GM21786 (cell line): Measurements from ENCODE around the gene RNU5B-1.
"Not testable (repeated sequence)": the region's sequence is repeated elsewhere in the genome, so short reads cannot be mapped to it uniquely, and the experiment has no call there.

ENCODE experiments used
- ATAC-seq: cut with Tn5 transposase; IDR thresholded peaks from one replicate; pipeline ENCODE4 v1.9.1; 2021; ENCODE audit not compliant: unreplicated experiment

RNU5B-1 gene

GRCh38 chr15:65339920-65340319, 35.4 kb downstream of the RNU5B-1 start:
- no peak for ATAC-seq

- no peak for ATAC-seq
These were observed 38.0 kb downstream of the RNU5B-1 start for GRCh38 chr15:65342493-65342892.

GRCh38 chr15:65343374-65343981, 39.0 kb downstream of the RNU5B-1 start:
- no peak for ATAC-seq

DNA sequence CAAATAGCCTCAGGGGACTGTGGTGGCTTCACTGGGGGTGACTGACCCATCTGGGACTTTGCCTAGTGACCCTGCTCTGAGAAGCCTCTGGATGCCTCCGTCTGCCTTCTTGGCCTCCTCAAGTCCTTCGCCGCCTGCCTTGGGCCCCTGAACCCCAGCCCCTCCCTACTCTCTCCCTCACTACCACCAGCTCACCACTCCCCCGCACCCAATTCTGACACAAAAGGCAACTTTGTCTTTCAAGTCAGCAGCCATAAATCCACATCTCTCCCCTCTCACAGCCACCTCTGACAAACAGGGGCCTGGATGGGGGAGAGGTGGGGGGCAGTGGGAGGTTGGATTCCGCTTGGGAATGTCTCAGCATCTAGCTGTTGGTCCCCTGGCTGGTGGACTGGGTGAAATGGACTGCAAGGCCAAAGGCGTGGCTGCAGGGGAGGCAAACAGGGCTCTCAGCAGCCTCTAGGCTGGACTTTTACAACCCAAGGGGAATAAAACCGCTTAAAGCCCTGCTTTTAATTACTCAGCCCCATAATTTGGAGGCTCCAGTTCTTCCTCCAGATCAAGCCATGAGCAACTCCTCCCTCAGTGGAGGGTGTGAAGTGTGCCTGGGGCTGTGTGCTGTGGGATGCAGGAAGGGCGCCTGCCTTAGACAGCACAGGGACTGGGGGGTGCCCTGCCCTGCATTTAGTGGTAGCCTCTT, 39.9 kb downstream of the RNU5B-1 start:
- no peak for ATAC-seq

- ATAC-seq = no peak
These were observed 40.4 kb downstream of the RNU5B-1 start for GRCh38 chr15:65344914-65345275.

- ATAC-seq = no peak
These were observed 42.5 kb downstream of the RNU5B-1 start for GRCh38 chr15:65346856-65347598.

DNA sequence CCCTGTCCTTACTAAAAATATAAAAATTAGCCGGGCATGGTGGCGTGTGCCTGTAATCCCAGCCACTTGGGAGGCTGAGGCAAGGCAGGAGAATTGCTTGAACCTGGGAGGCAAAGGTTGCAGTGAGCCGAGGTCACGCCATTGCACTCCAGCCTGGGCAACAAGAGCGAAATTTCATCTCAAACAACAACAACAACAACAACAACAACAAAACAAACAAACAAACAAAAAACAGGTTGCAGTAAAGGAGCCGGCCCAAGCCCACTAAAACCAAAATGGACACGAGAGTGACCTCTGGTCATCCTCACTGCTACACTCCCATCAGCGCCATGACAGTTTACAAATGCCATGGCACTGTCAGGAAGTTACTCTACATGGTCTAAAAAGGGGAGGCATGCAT, 43.3 kb downstream of the RNU5B-1 start:
- ATAC-seq = not testable (repeated sequence)

GRCh38 chr15:65349338-65349737, 44.9 kb downstream of the RNU5B-1 start:
- no peak for ATAC-seq

DNA sequence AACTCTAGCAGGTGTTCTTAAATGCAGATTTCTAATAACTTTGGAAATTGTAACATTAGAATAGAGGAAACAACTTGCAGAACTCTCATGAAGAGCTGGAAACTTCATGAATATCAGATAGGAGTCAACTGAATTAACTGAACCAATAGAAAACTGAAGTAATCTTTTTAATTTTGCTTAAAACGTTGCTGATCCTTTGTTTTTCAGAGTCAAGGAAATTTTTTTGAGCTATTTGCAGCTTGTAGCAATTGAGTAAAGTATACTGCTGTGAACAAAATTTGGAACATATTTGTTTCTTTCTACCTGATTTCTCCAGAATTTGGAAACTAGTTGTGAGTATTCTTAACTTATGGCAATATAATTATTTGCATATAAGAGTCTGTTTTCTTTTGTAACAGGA, 47.5 kb downstream of the RNU5B-1 start:
- ATAC-seq = not testable (repeated sequence)
